Activated CD8-positive, alpha-beta memory T cell treated with anti-CD3 and anti-CD28 coated beads, Interleukin-2, amount 50 U/mL, for 4 hours (primary cell): ENCODE data around the gene AGBL5.
A peak's percentile ranks its signal among the peaks of the same experiment; 100 is the strongest.

ENCODE experiments used
- DNase-seq: peaks from one replicate; pipeline ENCODE4 v3.0.0-alpha.2; 2020

Gene AGBL5

DNA sequence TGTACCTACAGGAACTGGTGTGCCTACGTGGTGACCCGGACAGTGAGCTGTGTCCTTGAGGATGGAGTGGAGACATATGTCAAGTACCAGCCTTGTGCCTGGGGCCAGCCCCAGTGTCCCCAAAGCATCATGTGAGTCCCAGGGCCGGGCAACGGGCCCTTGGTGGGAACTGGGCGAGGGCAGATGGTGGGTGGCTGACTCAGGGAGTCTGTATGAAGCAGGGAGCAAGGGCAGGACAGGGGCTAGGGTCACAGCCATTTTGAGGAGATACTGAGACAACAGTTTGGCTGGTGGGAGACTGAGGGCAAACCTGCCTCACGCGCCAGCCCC is 28.6 kb downstream of the AGBL5 start:
- no peak for DNase-seq

DNA sequence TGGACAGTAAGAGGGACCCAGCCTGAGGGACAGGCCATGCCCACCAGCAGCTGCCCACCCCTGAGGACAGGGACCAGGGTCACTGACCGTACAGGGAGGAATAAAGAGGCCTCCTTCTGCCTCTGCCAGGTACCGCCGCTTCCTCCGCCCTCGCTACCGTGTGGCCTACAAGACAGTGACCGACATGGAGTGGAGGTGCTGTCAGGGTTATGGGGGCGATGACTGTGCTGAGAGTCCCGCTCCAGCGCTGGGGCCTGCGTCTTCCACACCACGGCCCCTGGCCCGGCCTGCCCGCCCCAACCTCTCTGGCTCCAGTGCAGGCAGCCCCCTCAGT is 29.1 kb downstream of the AGBL5 start:
- no peak for DNase-seq

GRCh38 chr2:27081984-27082772 is 30.7 kb downstream of the AGBL5 start:
- no peak for DNase-seq

GRCh38 chr2:27082773-27083409 is 31.4 kb downstream of the AGBL5 start:
- DNase-seq, result no peak

- DNase-seq, result no peak
These were observed 32.2 kb downstream of the AGBL5 start for GRCh38 chr2:27083410-27084296.

GRCh38 chr2:27084297-27085061 is 33.0 kb downstream of the AGBL5 start:
- no peak for DNase-seq

GRCh38 chr2:27085062-27085672 is 33.7 kb downstream of the AGBL5 start:
- no peak for DNase-seq

DNA sequence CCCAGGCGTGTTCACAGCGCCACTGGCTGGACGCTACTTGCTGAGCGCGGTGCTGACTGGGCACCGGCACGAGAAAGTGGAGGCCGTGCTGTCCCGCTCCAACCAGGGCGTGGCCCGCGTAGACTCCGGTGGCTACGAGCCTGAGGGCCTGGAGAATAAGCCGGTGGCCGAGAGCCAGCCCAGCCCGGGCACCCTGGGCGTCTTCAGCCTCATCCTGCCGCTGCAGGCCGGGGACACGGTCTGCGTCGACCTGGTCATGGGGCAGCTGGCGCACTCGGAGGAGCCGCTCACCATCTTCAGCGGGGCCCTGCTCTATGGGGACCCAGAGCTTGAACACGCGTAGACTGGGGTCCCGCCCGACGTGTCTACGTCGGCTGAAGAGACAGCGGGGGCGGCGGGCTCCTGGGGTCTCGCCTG is 34.2 kb downstream of the AGBL5 start:
- peak; percentile 45 for DNase-seq

DNA sequence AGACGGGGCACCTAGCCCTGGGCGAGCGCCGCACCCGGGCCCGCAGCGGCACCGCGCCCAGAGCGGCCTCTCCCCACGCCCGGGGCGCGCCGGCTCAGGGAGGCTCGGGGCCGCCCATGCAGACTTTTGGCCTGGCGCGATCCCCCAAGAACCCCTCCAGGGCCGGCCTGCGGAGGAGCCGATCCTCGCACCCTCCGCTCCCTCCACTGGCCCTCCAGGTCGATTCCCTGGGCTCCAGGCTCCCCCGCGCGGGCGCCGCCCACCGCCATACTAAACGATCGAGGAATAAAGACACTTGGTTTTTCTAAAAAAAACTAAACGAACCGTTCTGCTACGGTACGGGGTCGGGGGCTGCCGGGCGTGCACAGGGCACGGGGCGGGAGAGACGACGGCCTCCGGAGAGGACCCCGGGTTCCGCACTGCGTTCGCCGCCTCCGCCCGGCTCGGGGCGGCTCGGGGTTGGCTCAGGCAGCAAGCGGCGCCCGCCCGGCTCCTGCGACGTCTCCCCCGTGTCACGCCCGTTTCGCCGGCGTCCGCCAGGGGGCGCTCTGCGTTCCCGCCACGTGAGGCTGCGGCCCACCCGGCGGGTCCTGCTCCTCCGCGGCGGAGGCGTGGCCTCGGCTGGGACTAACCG is 34.7 kb downstream of the AGBL5 start:
- peak; percentile 99 for DNase-seq

- no peak for DNase-seq
These were observed 35.5 kb downstream of the AGBL5 start, which contains the start of gene KHK for GRCh38 chr2:27086724-27087593. KHK (plus strand) TSS chr2:27086772; CDS start chr2:27087260, 488 bp downstream.

DNA sequence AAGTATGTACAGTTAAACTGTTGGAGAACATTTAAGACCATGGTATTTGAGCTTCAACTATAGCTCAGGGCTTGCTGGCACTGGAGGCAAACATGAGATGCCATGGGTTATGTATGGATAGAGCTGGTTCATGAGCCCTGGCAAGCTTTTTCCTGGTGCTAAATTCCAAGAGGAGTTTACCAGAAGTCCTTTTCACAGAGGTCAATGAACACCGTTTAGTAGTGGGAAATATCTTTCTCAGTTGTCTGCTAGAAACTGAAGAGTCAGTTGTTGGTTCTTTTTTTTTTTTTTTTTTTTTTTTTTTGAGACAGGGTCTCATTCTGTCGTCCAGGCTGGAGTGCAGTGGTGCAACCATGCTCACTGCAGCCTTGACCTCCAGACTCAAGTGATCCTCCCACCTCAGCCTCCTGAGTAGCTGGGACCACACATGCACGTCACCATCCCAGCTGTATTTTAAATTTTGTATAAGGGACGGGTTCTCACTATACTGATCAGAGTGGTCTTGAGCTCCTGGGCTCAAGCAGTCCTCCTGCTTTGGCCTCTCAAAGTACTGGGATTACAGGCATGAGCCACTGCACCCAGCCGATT is 36.4 kb downstream of the AGBL5 start:
- no peak for DNase-seq

GRCh38 chr2:27088634-27089033 is 37.2 kb downstream of the AGBL5 start:
- DNase-seq, result no peak

DNA sequence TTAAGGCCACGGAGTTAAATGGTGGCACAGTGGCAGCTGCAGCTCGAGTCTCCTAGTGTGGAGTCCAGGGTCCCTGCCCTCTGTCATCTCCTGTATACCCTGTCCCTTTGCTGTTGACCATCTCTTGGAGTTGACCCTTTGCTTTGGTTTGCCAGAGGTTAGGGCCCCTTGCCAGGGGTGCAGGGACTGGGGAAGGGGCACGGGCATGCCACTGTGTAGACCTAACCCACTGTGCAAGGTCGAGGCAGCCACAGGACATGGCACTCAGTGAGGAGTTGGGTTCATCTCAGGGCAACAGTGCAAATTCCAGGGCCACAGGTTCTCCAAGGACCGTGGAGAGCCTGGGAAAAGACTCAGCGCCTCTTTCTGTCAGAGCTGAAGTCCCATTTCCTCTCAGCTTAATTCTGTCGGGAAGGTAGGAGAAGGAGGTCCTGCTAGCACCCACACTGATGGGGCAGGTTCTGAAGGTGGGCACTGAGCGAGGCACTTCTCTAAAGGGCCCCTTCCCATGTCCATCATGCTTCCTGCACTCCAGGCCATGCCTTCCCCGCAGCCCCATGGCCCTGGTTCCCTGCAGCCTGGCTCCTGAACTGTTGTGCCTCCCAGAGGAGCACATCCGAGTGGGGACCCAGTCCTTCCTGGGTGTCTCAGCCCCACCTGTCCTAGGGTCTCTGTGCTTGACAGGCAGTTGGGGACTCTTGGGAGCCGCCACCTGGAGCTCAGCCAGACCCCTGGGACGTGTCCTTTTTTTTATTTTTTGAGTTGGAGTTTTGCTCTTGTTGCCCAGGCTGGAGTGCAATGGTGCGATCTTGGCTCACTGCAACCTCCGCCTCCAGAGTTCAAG is 37.9 kb downstream of the AGBL5 start:
- no peak for DNase-seq

DNA sequence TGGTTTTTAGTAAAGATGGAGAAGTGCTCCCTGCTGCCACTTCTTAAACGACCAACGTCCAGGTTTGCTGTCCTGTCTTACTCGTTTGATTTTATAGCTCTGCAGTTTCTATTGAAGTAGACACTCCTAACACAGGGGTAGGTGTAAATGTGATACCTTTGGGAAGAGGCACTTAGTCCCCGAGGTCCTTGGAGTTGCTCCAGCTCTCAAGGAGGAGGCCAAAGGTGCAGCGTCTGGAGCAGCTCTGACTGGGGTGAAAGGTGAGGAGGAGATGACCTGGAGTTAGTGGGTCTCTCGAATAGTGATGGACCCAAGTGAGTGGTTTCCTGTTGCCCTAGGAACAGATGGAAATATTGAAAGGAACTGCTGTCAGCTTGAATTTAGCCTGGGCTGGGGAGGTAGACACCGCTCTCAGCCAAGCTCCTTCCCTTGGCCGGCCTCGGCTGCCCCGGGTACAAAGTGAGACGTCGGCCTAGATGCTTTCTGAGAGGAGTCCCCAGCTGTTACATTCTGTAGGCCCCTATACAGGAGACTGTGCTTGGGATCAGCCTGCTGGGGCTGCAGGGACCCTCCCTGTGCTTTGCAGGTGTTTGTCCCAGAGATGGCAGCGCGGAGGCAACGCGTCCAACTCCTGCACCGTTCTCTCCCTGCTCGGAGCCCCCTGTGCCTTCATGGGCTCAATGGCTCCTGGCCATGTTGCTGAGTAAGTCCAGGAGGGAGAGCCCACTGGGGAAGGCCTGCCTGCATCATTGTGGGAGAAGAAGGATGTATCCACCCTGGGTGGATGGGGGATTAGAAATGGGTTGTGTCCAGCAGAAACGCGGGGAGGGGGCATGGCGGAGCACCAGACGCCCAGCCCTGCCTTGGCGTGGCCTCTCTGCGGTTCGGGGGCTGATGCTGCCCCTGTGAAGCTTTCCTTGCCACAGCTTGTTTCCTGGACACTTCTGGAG is 40.6 kb downstream of the AGBL5 start:
- no peak for DNase-seq

DNA sequence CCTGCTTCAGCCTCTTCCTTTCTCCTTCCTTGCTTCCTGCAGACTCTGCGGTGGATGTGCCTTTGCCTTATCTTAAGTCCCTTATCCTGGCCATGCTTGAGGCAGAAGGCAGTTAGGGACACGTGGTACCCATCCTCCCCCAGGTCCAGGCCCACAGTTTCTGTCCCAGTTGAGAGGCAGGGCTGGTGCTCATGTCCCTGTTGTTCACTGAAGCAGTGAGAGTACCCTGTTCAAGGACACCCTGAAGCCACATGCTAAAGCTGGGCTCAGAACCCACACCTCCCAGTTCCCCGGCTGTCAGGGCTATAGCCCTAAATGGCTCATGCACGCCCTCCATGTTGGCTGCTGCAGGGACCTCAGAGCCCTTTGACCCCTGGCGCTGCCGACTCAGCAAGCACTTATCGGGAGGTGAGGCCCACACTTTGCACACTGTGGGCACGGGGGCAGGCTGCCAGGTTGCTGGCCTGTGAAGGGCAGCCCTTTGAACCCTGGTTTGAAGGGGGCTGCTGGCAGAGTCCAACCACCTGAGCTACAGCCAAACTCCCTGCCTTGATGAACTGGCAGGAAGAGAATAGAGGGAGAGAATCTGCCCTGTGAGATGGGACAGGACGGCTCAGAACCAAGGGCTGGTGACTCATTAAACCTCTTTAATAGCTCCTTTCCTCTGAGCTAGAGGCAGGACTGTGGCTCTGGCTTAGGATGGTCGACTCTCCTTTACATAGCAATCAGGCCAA is 41.4 kb downstream of the AGBL5 start:
- no peak for DNase-seq

- no peak for DNase-seq
These were observed 42.2 kb downstream of the AGBL5 start for GRCh38 chr2:27093430-27094352.
